ENCODE data around the gene ST6GAL2.

Gene ST6GAL2

GRCh38 chr2:106885971-106886915 lies at the start of gene ST6GAL2:
ST6GAL2 (minus strand) TSS chr2:106886167; CDS start chr2:106843977, 42,190 bp downstream.
- DNase-seq (ENCODE audit: low read depth in 2 of 2), result no peak

GRCh38 chr2:106932644-106933043 lies 46.7 kb upstream of the ST6GAL2 start:
- DNase-seq (ENCODE audit: low read depth in 2 of 2), result no peak

GRCh38 chr2:106931717-106932335 lies 45.9 kb upstream of the ST6GAL2 start:
- DNase-seq (ENCODE audit: low read depth in 2 of 2), result no peak

- DNase-seq (ENCODE audit: low read depth in 2 of 2), result no peak
Observed at GRCh38 chr2:106921451-106921850, 35.5 kb upstream of the ST6GAL2 start.

GRCh38 chr2:106919012-106919411 lies 33.0 kb upstream of the ST6GAL2 start:
- no peak for DNase-seq (ENCODE audit: low read depth in 2 of 2)

- no peak for DNase-seq (ENCODE audit: low read depth in 2 of 2)
Observed at GRCh38 chr2:106904242-106904641, 18.3 kb upstream of the ST6GAL2 start.

- no peak for DNase-seq (ENCODE audit: low read depth in 2 of 2)
Observed at GRCh38 chr2:106899786-106900530, 14.0 kb upstream of the ST6GAL2 start.

- no peak for DNase-seq (ENCODE audit: low read depth in 2 of 2)
Observed at GRCh38 chr2:106894545-106894944, 8.6 kb upstream of the ST6GAL2 start.

GRCh38 chr2:106892048-106892447 lies 6.1 kb upstream of the ST6GAL2 start:
- no peak for DNase-seq (ENCODE audit: low read depth in 2 of 2)

GRCh38 chr2:106890606-106891005 lies 4.6 kb upstream of the ST6GAL2 start:
- DNase-seq (ENCODE audit: low read depth in 2 of 2), result no peak

- DNase-seq (ENCODE audit: low read depth in 2 of 2), result no peak
Observed at GRCh38 chr2:106886916-106887758, 1.2 kb upstream of the ST6GAL2 start.

- DNase-seq (ENCODE audit: low read depth in 2 of 2), result no peak
Observed at GRCh38 chr2:106885329-106885728, 638 bp downstream of the ST6GAL2 start.

- DNase-seq (ENCODE audit: low read depth in 2 of 2), result no peak
Observed at GRCh38 chr2:106882673-106883072, 3.3 kb downstream of the ST6GAL2 start.

- no peak for DNase-seq (ENCODE audit: low read depth in 2 of 2)
Observed at GRCh38 chr2:106878206-106878605, 7.8 kb downstream of the ST6GAL2 start.

- no peak for DNase-seq (ENCODE audit: low read depth in 2 of 2)
Observed at GRCh38 chr2:106876699-106877098, 9.3 kb downstream of the ST6GAL2 start.

GRCh38 chr2:106869512-106870275 lies 16.3 kb downstream of the ST6GAL2 start:
- no peak for DNase-seq (ENCODE audit: low read depth in 2 of 2)

- no peak for DNase-seq (ENCODE audit: low read depth in 2 of 2)
Observed at GRCh38 chr2:106868275-106868674, 17.7 kb downstream of the ST6GAL2 start.

- DNase-seq (ENCODE audit: low read depth in 2 of 2), result no peak
Observed at GRCh38 chr2:106867196-106867953, 18.6 kb downstream of the ST6GAL2 start.

GRCh38 chr2:106866641-106867040 lies 19.3 kb downstream of the ST6GAL2 start:
- no peak for DNase-seq (ENCODE audit: low read depth in 2 of 2)

- no peak for DNase-seq (ENCODE audit: low read depth in 2 of 2)
Observed at GRCh38 chr2:106864051-106864450, 21.9 kb downstream of the ST6GAL2 start.

All from stimulated activated CD8-positive, alpha-beta memory T cell treated with anti-CD3 and anti-CD28 coated beads, Interleukin-7, amount 100 ng/mL, for 1 hour (primary cell).